H1 (cell line): Measurements from ENCODE around the gene ZNF525. TPM values are rescaled to one million over a fixed set of nuclear protein-coding genes. Genes with fewer than 3 reads are reported as not detected.
"Not testable (repeated sequence)": the region's sequence is repeated elsewhere in the genome, so short reads cannot be mapped to it uniquely, and the experiment has no call there.

ENCODE experiments used
- CTCF ChIA-PET: fragments of 300-600 bp; sonication (Branson Sonifier 250); formaldehyde crosslinking; loops from one replicate; lab custom pipeline; 2021; ENCODE audit not compliant: partially characterized antibody; lab: Charles Lee
- POLR2A ChIA-PET: fragments of 300-600 bp; sonication (Branson Sonifier 250); formaldehyde crosslinking; loops from one replicate; lab custom pipeline; 2021; ENCODE audit warnings: inconsistent platforms; ENCODE audit not compliant: partially characterized antibody; lab: Charles Lee
- DNase-seq, 2 experiments: peaks; one replicate each; pipeline versions ENCODE4 v3.0.0 to v3.0.0-alpha.2; 2010 to 2022; ENCODE audit warnings: low spot score in 2 of 2, low read depth in 1 of 2, mixed read lengths in 1 of 2
- FAIRE-seq: peaks from 2 replicates; lab custom pipeline; 2011; peaks lifted over from hg19 to GRCh38; lab: Jason Lieb, UNC
- H2AFZ ChIP-seq: 2 replicates; pipeline ENCODE4 v1.8.1; 2012; ENCODE audit warnings: low read length, inconsistent platforms
- H2AK5ac ChIP-seq: 2 replicates; pipeline ENCODE4 v1.6.1; 2013; ENCODE audit warnings: low read depth, low read length
- H2BK120ac ChIP-seq: replicated peaks from 2 replicates; pipeline ENCODE3; 2013; ENCODE audit warnings: low read depth, low read length, inconsistent platforms
- H2BK12ac ChIP-seq: 2 replicates; pipeline ENCODE4 v1.6.1; 2013; ENCODE audit warnings: low read depth, low read length
- H2BK15ac ChIP-seq: 2 replicates; pipeline ENCODE4 v1.6.1; 2013; ENCODE audit warnings: low read length
- H2BK20ac ChIP-seq: 2 replicates; pipeline ENCODE4 v1.6.1; 2013; ENCODE audit warnings: low read length
- H2BK5ac ChIP-seq: 2 replicates; pipeline ENCODE4 v1.6.1; 2013; ENCODE audit warnings: low read depth, low read length
- H3K14ac ChIP-seq: 2 replicates; pipeline ENCODE4 v1.6.1; 2013; ENCODE audit warnings: inconsistent platforms; ENCODE audit not compliant: insufficient read length
- H3K18ac ChIP-seq: 2 replicates; pipeline ENCODE4 v1.6.1; 2013; ENCODE audit warnings: low read length; ENCODE audit errors: extremely low read depth
- H3K23ac ChIP-seq: 2 replicates; pipeline ENCODE4 v1.6.1; 2013; ENCODE audit warnings: inconsistent platforms; ENCODE audit not compliant: insufficient read length
- H3K23me2 ChIP-seq: 2 replicates; pipeline ENCODE4 v1.6.1; 2013; ENCODE audit warnings: low read depth, low read length
- H3K27ac ChIP-seq: 2 replicates; pipeline ENCODE4 v1.6.1; 2011; ENCODE audit warnings: low read depth, low read length, inconsistent platforms
- H3K27me3 ChIP-seq, 4 experiments: replicated peaks in 1 of 4; 1 replicate in 1 of 4; 2 replicates in 3 of 4; pipeline versions ENCODE4 v1.6.1 to v1.8.1; 2011 to 2013; ENCODE audit warnings: low read length in 3 of 4, mild to moderate bottlenecking in 3 of 4, inconsistent platforms in 2 of 4, mixed read lengths in 2 of 4, moderate library complexity in 1 of 4; ENCODE audit not compliant: control insufficient read depth in 3 of 4, insufficient read depth in 3 of 4; ENCODE audit errors: extremely low read depth in 1 of 4
- H3K36me3 ChIP-seq, 4 experiments: 2 replicates each; pipeline versions ENCODE4 v1.6.1 to v1.8.1; 2011 to 2013; ENCODE audit warnings: mild to moderate bottlenecking in 4 of 4, low read length in 3 of 4, moderate library complexity in 2 of 4, control low read depth in 1 of 4, inconsistent platforms in 1 of 4; ENCODE audit not compliant: insufficient read depth in 4 of 4, control insufficient read depth in 2 of 4
- H3K4ac ChIP-seq: replicated peaks from 2 replicates; pipeline ENCODE3; 2013; ENCODE audit warnings: low read length, low read depth, mixed read lengths, inconsistent platforms; ENCODE audit not compliant: insufficient read length
- H3K4me1 ChIP-seq, 4 experiments: replicated peaks in 1 of 4; 1 replicate in 1 of 4; 2 replicates in 3 of 4; pipeline versions ENCODE4 v1.6.1 to v1.8.1; 2011 to 2013; ENCODE audit warnings: low read length in 3 of 4, inconsistent platforms in 2 of 4, mixed read lengths in 1 of 4; ENCODE audit not compliant: insufficient read depth in 4 of 4, control insufficient read depth in 3 of 4
- H3K4me2 ChIP-seq, 2 experiments: 2 replicates each; pipeline versions ENCODE4 v1.6.1 to v1.8.1; 2011 to 2013; ENCODE audit warnings: low read depth in 2 of 2, low read length in 2 of 2, control low read depth in 1 of 2, inconsistent platforms in 1 of 2, mild to moderate bottlenecking in 1 of 2; ENCODE audit not compliant: insufficient read depth in 1 of 2
- H3K4me3 ChIP-seq, 4 experiments: fragments of 200-600, 300-600 bp in 1 of 4; sonication (generic), shearing (Covaris generic), sonication (Bioruptor Twin) in 1 of 4; 2 replicates each; pipeline versions ENCODE4 v1.5.1 to v1.8.1; 2011 to 2016; ENCODE audit warnings: low read length in 4 of 4, low read depth in 3 of 4, control low read depth in 2 of 4, inconsistent platforms in 2 of 4, mild to moderate bottlenecking in 2 of 4, mixed read lengths in 1 of 4, moderate library complexity in 1 of 4; ENCODE audit not compliant: insufficient read depth in 2 of 4; ENCODE audit errors: extremely low read depth in 1 of 4
- H3K56ac ChIP-seq: replicated peaks from 2 replicates; pipeline ENCODE3; 2013; ENCODE audit warnings: low read depth, mild to moderate bottlenecking, mixed read lengths, low read length, inconsistent platforms; ENCODE audit not compliant: insufficient read length
- H3K79me1 ChIP-seq: 2 replicates; pipeline ENCODE4 v1.6.1; 2013; ENCODE audit warnings: low read depth, low read length, control low read depth
- H3K79me2 ChIP-seq, 2 experiments: 2 replicates each; pipeline versions ENCODE4 v1.6.1 to v1.8.1; 2012 to 2013; ENCODE audit warnings: low read length in 2 of 2, mild to moderate bottlenecking in 2 of 2, inconsistent platforms in 1 of 2; ENCODE audit not compliant: insufficient read depth in 2 of 2, control insufficient read depth in 1 of 2
- H3K9ac ChIP-seq, 4 experiments: replicated peaks in 1 of 4; 1 replicate in 1 of 4; 2 replicates in 3 of 4; pipeline versions ENCODE4 v1.6.1 to v1.8.1; 2011 to 2013; ENCODE audit warnings: low read depth in 3 of 4, low read length in 3 of 4, control low read depth in 2 of 4, mild to moderate bottlenecking in 2 of 4, moderate library complexity in 2 of 4, inconsistent platforms in 1 of 4; ENCODE audit errors: extremely low read depth in 1 of 4
- H3K9me3 ChIP-seq, 2 experiments: 2 replicates each; pipeline versions ENCODE4 v1.6.1 to v1.8.1; 2012 to 2013; ENCODE audit warnings: mild to moderate bottlenecking in 2 of 2, moderate library complexity in 2 of 2, control low read depth in 1 of 2, inconsistent platforms in 1 of 2, low read depth in 1 of 2, low read length in 1 of 2, mixed read lengths in 1 of 2; ENCODE audit not compliant: insufficient read depth in 2 of 2
- H4K20me1 ChIP-seq, 2 experiments: replicated peaks in 1 of 2; 2 replicates each; pipeline versions ENCODE3 to v1.8.1; 2011 to 2013; ENCODE audit warnings: inconsistent platforms in 2 of 2, low read length in 2 of 2, mild to moderate bottlenecking in 1 of 2; ENCODE audit not compliant: insufficient read depth in 2 of 2, control insufficient read depth in 1 of 2
- H4K5ac ChIP-seq: 2 replicates; pipeline ENCODE4 v1.6.1; 2013; ENCODE audit warnings: low read length, low read depth, mixed read lengths, inconsistent platforms; ENCODE audit not compliant: insufficient read length
- H4K8ac ChIP-seq: 2 replicates; pipeline ENCODE4 v1.8.0; 2013; ENCODE audit warnings: mild to moderate bottlenecking, moderate library complexity, low read length, inconsistent platforms; ENCODE audit not compliant: insufficient read depth; ENCODE audit errors: extremely low read depth
- H4K91ac ChIP-seq: replicated peaks from 2 replicates; pipeline ENCODE3; 2013; ENCODE audit warnings: low read length, mixed read lengths, inconsistent platforms; ENCODE audit not compliant: insufficient read length
- WGBS, 2 experiments: shearing (Covaris generic) in 1 of 2; methylation state at CpG; one replicate each; pipeline versions ENCODE4 v1.1.6 to v1.1.7; 2013 to 2015; ENCODE audit warnings: low lambda C conversion rate in 2 of 2, mixed read lengths in 2 of 2, inconsistent platforms in 1 of 2, low coverage in 1 of 2, missing lambda C conversion rate in 1 of 2; ENCODE audit not compliant: insufficient replicate concordance in 2 of 2, insufficient coverage in 1 of 2, insufficient read length in 1 of 2; ENCODE audit errors: extremely low coverage in 1 of 2, missing lambda C conversion rate in 1 of 2; 5-methylcytosine and 5-hydroxymethylcytosine counted together
- polyA plus RNA-seq, 7 experiments: library from polyadenylated mRNA; depleted of rRNA in 3 of 7; stranded (reverse) in 5 of 7; unstranded in 2 of 7; fragments of >200 nt in 5 of 7; fragments of 200-250 nt in 2 of 7; gene quantifications; 1 replicate in 5 of 7; 2 replicates in 1 of 7; 4 replicates in 1 of 7; pipeline versions ENCODE4 v1.2.1 to v1.2.3, GENCODE V29; 2011 to 2013; ENCODE audit warnings: missing spikeins in 2 of 7, mixed read lengths in 2 of 7
- total RNA-seq: library from RNA; stranded (reverse); fragmentation: NEBNext Ultra II Directional; extraction: Animal tissue kit (Norgen Biotek cat#: 25700); gene quantifications from 2 replicates; pipeline ENCODE4 v1.2.1, GENCODE V29; 2021

Gene ZNF525
- total and polyA plus RNA-seq, 2 of the 8 experiments (the other 6 are each of a cell fraction or from before 2014, with no cell fraction given), result 8.2 to 63.4 TPM

GRCh38 chr19:53360056-53360455, 5.4 kb upstream of the ZNF525 start:
- H4K91ac ChIP-seq, H3K4me1 ChIP-seq, H3K36me3 ChIP-seq, H2BK15ac ChIP-seq, H3K56ac ChIP-seq, H3K18ac ChIP-seq, H2BK120ac ChIP-seq, H2AFZ ChIP-seq, H3K9ac ChIP-seq, H3K79me2 ChIP-seq, H3K27ac ChIP-seq, H3K4me3 ChIP-seq, H2AK5ac ChIP-seq, H3K4me2 ChIP-seq, H3K23me2 ChIP-seq, H3K4ac ChIP-seq, H4K8ac ChIP-seq, H2BK12ac ChIP-seq, H3K79me1 ChIP-seq, H2BK20ac ChIP-seq, H3K23ac ChIP-seq, H4K20me1 ChIP-seq, POLR2A ChIA-PET, H2BK5ac ChIP-seq, H4K5ac ChIP-seq, H3K27me3 ChIP-seq, H3K14ac ChIP-seq, FAIRE-seq, DNase-seq: not testable (repeated sequence)
- WGBS, 2 experiments, result 86% methylated on average over 10 of the region's 10 CpGs; no CpG with 5 or more reads in 1 of the 2 experiments
- CTCF ChIA-PET, result interaction anchor here (0.7 to 3.2 kb wide), 6 partner anchors 9 to 107 kb away, joined by 3 to 13 read pairs (median 8); no protein-coding TSS in a partner anchor
- peaks cover 11 to 13% of the 10 kb centered on the region in 2 experiments; a peak in 3 of 4 replicates for H3K9me3 ChIP-seq
